ENCODE data around the gene TTC39A.

The TTC39A gene

DNA sequence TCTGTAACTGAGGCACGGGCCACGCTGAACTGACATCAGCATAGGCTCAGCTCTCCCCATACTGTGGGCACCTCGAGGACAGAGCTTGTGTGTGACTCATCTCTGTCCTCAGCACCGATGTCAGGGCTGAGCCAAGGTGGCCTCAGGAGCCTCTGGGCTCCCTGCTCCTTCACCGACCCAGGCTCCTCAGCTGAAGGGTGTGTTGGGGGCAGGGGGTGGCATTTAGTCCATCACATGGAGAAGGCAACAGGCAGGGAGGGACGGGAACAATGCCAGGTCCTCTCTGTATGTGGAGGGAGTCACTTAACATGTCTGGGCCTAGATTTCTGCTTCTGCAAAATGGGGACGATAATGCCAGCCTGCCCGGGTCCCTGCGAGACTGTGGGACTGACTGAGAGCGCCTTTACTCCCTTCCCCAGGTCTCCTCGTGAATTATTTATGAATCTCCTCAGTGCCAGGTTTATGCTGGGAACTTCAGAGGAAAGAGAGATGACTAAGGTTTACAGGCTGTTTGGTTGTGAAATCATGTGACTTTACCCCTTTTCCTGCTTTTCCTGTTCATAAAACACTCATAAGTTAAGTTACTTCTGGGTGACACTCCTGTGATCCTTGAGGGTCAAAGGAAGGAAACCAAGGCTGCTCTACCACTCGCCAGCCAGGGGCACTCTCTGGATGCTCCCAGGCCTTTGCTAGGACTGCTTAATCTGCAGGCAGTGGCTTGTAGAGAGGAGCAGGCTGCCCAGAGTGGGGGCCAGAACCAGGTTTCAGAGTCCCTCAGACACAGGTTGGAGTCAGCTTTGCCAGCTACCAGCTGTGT, 16.2 kb downstream of the TTC39A start:
- DNase-seq = no peak

DNA sequence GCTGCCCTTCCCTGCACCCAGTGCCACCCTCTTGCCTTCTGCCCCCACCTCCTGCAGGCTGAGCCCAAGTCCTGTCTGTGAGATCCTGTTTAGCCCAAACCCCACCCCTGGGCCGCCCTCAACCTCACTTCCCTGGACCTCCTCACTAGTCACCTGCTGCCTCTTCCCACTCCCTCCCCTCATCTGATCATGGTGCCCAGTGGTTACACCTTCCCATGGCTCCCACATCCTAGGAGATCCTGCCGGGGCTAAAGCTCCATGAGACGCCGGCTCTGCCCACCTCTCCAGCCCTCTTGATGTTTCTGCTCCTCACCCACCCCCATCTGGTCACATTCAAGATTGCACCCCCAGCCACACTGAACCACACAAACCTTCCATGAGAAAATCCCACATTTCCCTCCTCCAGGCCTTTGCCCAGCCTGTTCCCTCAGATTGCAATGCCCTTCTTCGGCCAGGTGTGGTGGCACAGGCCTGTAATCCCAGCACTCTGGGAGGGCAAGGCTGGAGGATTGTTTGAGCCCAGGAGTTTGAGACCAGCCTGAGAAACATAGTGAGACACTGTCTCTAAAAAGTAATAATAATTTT, 17.0 kb downstream of the TTC39A start:
- DNase-seq = no peak

DNA sequence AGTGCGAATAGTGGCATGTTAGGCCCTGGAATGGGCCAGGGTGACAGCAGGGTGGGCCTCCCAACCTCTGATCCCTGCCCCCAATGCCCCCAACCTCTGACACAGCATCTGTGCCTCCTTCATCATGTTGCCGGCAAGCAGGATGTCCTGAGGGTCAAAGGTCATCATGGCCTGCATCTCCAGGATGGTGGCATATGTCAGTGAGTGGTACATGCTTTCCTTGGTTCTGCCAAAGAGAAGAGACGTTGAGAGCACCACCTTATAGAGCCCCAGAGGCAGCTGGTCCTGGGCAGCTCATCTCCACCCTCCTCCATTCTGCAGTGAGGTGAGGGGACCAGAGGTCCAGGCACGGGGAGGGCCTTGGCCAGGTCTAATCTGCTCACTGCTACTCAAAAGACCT, 17.6 kb downstream of the TTC39A start:
- DNase-seq = no peak

DNA sequence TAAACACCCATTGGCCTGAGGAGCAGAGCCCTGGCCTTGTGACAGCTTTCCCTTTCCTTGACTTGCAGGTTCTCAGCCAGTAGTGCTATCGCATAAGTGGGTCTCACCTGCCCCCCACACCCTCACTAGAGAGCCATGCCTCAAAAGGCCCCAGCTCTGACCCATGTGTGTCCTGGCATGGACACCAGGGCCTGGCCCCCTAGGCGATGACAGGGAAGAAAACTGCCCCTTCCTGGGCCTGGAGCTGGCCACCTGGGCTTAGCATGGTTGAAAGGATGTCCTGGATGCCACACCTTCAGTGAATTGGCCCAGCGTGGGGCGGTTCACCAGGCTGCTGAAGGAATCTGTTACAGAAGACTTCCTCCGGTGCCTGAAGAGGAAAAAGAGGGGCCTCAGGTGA, 18.5 kb downstream of the TTC39A start:
- DNase-seq = no peak

DNA sequence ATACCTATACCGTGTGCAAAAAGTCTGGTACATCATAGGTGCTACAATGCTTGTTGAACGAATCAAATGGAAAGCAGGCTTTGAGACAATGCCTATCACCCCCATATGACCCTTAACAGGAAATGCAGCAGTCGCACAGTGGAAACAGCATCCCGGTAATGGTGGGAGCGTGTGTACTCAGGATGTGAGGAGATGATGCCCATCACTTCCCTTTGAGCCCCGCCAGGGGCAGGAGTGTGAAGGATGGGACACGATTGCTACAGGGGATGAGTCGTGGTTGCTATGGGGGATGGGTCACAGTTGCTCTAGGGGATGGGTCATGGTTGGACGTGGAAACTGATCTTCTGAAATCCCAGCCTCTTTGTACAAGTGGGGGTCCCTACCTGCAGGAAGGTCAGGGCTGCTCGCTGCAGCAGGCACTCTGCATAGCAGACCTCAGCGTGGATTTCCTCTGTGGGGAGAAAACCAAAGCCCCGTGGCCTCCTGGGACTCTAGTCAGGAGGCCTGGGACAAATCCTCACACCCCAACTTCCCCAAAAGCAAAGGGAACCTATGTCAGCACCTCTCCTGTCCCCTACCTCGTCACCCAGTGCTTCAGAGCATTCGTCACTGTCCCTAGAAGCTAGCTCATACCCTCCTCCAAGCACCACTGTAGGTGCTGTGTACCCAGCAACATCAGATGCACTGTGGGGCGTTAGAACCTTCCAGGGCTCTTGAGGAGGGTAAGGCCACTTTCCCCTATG, 19.3 kb downstream of the TTC39A start:
- DNase-seq = no peak

DNA sequence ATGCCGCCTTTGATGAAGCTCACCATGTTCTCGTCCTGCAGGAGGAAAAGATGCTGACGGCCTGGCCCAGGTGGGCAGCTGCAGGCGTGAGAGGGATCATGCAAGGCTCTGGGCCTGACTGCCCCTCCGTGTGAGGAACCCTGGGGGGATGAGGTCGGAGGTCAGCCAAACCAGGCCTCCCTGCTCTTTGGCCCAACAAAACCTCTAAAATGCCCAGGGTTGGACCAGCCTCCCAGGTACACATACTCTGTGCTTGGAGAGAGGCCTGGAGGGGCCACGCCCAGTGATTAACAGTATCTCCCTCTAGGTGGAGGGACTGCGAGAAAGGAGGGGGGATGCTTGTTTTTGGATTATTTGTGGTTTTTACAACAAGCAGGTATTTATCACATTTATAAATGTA, 21.1 kb downstream of the TTC39A start:
- no peak for DNase-seq

DNA sequence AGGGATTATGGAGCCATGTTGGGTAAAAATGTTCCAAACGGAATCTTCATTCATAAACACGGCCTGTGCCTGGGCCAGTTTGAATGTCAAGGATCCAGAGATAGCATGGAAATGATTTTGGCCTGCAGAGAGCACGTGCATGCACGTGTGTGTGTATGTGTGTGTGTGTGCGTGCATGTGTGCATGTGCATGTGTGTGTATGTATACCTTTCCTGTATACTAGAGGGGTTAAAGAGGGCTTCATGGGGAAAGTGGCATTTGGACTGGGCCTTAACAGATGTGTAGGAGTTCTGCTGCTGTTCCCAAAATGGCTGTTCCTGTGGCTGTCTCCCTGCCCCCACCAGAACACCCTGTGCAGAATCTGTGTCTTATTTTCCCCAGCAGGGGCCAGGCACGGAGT, 21.7 kb downstream of the TTC39A start:
- DNase-seq = no peak

DNA sequence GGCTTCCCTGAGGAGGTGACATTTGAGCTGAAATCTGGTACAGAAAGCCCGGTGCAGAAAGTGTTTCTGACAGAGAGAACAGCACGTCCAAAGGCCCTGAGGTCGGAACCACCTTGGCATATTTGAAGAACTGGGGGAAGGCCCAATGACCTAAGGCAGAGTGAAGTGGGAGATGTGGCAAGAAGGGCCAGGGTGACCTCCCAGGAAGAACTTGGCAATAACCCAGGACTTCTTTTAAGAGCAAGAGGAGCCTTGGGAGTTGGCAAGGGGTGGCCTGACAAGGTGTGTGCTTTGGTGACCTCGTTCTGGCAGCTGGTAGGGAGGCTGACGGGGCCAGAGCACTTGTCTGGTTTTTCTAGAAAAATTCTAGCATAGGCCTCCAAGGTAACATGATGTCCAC, 23.4 kb downstream of the TTC39A start:
- no peak for DNase-seq

DNA sequence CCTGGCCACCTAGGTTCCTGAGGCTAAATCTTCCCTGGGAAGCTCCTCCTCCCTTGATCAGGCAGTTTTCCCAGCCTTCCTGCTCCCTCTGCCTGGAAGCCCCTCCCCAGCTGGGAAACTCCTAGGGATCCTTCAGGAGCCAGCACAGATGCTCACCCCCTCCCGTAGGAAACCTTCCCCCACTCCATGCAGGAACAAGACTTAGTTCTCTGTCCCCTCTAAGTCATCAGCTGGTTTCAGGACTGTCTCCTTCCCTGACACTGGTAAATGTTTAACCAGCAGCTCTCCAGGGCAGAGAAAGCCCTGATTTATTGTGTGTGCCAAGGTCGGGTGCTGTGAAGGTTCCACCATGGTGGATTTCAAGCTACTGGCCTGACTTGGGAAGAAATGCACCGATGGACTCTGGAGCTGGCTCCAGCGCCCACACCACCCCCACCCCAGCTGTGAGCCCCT, 25.0 kb downstream of the TTC39A start:
- DNase-seq = no peak

DNA sequence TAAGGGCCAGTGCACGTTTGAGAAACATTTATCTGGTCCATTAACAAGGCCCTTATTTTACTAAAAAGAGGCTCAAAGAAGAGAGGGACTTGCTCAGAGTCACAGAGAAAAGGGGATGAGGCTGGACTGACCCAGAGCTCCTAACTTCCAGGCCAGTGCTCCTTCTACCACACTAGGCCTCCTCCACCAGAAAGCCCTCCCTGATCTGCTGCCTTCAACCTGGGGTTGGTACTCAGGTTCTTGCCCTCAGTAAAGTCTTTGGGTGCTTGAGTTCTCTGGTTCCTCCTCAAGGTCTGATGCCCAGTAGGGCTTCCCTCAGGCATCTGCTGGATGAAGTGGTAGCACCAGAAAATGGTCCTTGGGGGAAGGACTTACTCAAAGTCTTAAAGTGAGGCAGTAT, 26.0 kb downstream of the TTC39A start:
- no peak for DNase-seq

DNA sequence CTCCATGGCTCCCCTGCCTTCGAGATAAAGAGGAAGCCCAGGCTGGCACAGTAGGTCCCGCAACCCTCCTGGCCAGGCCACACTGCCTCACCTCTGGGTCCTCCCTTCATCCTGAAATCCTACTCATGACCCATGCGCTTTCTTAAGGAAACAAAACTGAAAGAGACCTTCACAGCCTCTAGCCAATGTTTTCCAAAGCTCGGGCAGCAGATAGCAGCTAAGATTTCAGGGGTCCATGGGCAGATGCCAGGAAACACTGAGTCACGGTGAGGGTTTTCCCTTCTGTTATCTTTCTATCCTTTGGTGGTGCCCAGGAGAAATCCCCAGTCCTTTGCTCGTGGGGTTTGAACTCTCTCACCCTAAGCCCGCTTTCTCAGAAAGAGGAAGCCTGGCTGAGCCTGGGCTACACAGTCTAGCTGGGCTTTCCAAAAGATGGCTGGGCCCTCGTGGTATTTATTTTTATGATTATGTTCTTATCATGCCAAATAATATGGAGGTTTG, 26.6 kb downstream of the TTC39A start:
- DNase-seq = no peak

DNA sequence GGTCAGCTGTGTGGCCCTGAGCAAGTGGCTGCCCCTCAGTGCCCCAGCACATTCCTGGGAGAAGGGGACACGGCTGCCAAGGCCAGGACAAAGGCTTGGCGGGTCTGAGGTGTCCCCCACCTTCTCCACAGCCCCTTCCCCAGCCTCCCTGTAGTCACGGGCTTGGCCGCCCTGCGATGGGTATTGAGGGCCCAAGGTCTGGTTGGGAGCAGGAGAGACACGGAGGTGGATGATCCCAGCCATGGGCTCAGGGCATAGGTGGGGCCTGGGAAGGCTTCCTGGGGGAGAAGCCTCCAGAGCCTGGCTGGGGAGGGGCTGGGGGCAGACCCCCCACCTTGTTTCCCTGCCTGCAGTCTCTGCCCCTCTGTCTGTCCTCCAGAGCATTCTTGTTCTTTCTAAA, 27.0 kb downstream of the TTC39A start:
- no peak for DNase-seq

DNA sequence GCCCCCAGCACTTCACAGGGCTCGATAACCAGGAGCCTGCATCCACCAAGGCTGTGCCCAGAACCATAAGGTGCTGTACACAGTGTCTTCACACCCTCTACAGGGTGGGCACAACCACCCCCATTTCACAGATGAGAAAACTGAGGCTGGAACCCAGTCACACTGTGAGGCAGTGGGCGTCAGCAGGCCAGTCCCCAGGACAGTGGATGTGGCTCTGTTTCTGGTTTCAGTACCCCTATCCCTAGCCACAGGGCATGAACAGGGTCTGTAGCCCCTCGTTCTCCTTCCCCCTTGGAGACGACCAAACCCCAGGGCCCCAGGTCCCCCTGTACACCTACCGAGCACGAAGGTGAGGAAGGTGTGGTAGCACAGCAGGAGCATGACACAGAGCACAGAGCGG, 27.6 kb downstream of the TTC39A start:
- no peak for DNase-seq

DNA sequence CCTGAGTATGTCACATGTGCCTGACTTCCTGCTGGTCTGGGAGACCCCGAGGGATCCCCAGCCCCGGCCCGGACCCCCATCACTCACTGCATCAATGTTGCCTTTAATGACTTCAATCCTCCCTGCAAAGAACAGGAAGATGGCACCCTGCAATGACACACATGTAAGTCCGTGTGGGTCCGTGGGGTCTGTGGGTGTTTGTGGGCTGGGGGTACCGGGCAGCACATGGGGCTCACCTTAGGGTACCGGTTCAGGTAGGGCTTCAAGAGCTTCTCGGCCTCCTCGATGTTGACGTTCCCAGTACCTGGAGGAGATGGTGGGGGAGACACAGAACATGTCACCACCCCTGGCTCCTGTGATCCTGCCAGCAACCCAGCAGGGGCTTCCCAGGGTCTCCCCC, 28.1 kb downstream of the TTC39A start:
- no peak for DNase-seq

DNA sequence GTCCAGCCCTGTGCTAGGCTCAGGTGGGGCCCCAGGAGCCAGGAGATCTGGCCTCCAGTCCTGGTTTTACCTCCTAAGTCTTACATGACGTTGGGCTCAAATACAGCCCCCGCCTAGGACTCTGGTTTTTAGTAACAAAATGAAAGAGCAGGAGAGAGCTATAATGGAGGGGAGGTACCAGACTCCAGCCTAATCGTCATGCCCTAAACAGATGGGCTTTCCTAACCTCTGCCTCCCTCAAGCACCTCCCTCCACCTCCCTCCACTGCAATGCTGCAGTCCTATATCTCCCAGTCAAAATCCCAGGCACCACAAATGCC, 28.6 kb downstream of the TTC39A start:
- DNase-seq = no peak

DNA sequence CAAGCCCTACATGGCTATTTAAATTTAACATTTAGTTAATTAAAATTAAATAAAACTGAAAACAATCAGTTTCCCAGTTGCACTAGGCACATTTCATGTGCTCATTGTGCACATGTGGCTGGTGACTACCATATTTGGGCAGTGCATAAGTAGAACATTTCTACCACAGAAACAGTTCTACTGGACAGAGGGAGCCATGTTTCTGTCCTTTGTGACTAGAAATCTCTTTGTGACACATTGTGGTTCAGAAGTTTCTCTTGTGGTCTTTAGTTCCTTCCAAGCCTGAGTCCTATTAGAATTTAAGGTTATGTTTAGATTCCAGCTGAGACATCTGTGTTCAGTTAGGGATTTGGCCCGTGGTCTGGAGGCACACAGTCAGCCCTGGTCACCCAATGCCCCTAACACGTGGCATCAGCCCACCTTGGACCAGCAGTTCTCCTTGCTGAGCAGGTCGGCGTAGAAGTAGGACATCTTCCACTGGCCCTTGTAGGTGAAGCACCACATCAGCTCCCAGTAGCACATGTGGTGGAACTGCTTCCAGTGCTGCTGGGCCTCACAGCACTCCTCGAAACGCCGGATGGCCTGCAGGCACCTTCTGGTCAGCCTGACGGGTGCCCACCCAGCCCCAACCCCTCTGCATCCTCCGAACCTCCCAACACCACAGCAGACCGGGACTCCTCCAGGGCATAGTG, 29.1 kb downstream of the TTC39A start:
- DNase-seq = no peak

DNA sequence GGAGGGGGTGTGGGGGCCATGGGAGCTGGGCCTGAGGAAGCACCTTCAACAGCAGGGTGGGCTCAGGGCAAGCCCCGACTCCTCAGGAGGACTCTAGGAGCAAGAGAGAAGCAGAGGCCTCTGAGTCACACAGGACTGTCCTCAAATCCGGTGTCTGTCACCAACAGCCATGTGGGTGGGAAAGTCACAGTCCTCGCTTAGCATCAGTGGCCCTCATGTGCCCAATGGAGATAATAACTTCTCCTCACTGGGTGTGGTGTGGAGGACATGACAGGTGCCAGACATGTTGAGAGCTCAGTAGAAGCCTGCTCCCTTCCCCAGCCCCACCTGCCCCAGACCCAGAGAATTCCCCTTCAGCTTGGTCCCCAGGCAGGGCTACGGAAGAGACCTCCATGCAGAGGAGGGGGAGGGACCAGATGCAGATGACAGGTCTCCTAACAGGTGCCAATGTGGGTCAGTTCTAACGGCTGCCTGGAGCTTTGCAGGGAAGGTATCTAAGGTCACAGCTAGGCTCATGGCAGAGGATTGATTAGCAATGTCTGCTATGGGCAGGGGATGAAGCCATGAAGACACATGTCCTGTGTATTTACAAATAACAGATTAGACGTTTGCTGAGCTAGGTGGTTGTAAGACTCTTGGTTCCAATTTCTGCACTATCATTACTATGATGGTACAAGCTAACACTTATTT, 30.2 kb downstream of the TTC39A start:
- DNase-seq = no peak

DNA sequence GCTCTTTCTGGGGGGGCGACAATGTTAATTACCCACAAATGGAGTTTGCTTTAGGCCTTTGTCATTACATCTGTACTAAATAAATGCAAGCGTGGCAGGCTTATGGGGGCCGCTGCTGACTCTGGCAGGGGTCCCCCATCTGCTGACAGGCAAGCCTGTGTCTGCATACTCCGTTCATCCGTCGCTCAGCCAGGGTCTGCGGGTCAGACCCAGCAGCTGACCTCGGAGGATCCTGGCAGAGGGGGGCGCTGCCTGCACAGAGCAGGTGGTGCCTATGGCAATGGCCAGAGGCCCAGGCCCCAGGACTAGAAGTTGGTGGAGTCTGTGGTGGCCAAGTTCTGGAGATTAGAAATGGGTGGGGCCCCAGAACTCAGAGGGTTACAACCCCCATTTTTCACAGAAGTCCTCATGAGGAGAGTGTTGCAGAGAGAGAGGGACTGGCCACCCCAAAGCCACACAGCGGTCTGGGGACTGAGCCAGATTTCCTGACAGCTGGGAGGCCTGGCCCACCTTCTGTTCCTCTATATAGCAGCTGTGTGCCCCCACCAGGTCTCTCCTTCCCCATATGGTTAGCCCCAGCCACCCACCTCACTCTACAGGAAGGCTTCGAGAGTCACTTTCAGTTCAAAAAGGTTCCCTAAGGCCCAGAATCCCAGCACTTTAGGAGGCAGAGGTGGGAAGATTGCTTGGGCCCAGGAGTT, 31.0 kb downstream of the TTC39A start:
- no peak for DNase-seq

DNA sequence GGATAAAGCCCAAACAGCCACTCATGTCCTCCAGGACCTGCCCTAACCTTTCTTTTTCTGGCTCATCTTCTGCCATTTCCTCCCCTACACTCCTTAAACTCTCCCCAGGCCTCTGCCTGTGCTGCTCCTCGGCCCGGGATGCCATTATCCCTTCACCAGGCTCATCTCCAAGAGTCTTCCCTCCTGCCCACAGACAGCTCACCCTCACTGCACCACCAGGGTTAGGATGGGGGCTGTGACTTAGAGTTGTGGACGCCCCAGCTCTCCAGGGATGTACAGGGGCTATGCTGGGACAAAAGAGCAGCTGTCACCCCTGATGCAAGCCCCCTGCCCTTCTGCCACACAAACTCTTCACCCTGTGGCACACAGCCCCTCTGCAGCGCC, 32.0 kb downstream of the TTC39A start:
- no peak for DNase-seq

DNA sequence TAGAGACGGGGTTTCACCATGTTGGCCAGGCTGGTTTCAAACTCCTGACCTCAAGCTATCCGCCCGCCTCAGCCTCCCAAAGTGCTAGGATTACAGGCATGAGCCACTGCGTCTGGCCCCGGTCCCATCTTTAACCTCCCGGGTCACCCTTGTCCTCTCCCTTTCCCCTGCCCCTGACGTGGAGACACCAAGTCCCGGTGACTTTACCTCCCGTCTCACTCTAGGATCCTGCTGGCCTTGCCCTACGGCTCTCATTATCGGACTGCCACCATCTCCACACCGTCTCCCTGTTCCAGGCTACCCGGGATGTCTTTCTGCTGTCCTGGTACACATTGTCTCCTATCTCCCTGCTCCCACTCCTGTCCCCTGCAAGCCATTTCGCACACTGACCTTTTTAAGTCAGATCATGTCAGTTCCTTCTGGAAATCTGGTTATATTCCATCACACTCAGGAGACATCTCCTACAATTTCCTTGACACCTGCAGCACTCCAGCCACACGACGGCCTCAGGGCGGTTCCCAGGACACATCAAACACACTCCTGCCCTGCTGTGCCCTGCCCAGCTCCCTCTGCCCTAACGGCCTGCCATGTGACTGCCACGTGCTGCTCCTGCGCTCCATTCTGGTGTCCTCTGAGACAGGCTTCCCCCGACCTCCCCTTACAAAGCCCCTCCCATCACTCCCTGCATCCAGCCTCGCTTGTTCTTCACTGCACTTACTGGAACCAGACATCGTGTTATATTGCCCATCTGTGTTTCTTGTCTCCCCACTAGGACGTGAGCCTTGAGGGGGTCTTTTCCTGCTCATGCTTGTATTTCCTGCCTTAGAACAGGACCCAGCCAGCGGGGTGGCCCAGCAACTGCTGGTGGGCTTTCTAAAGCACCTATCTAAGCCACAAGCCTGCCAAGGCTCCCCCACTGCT, 32.7 kb downstream of the TTC39A start:
- DNase-seq = no peak

Measured in CD4-positive, alpha-beta T cell treated with Interleukin-15 for 1 hour (primary cell).